HG02970 (cell line): Measurements from ENCODE around the gene KLHL33.

ENCODE experiments used
- ATAC-seq: cut with Tn5 transposase; IDR thresholded peaks from one replicate; pipeline ENCODE4 v1.9.1; 2021; ENCODE audit warnings: mild to moderate bottlenecking, moderate library complexity, moderate number of reproducible peaks; ENCODE audit not compliant: unreplicated experiment, low FRiP score

The KLHL33 gene

GRCh38 chr14:20376071-20376588, 59.8 kb downstream of the KLHL33 start:
- ATAC-seq: no peak
